GM23338 (cell line): ENCODE data around the gene HKDC1.

ENCODE experiments used
- CREB1 ChIP-seq: fragments of 250-450 bp; sonication (Bioruptor Pico); IDR thresholded peaks from 2 replicates; pipeline ENCODE4 v1.5.0; 2020; ENCODE audit warnings: low read depth, mild to moderate bottlenecking, moderate library complexity
- EZH2 ChIP-seq: fragments of 200-600 bp; sonication (generic); IDR thresholded peaks from one replicate; pipeline ENCODE4 v1.8.0; 2017; ENCODE audit warnings: antibody characterized with exemption, mild to moderate bottlenecking, low read depth; ENCODE audit not compliant: unreplicated experiment
- EZH2phosphoT487 ChIP-seq: fragments of 200-600 bp; sonication (generic); IDR thresholded peaks from one replicate; pipeline ENCODE4 v1.8.1; 2018; ENCODE audit warnings: antibody characterized with exemption; ENCODE audit not compliant: unreplicated experiment
- TF ChIP-seq, protein P1 (sequence below), 2 experiments: fragments of 200-600 bp in 1 of 2; sonication (generic) in 1 of 2; conservative IDR thresholded peaks; 2 replicates each; pipeline versions ENCODE4 v1.5.1 to v1.6.1; 2016 to 2017; ENCODE audit warnings: antibody characterized with exemption in 2 of 2, low read depth in 2 of 2, mild to moderate bottlenecking in 2 of 2, moderate library complexity in 1 of 2
- TF ChIP-seq, protein P2 (sequence below): IDR thresholded peaks from one replicate; pipeline ENCODE4 v1.6.1; 2018; ENCODE audit warnings: antibody characterized with exemption; ENCODE audit not compliant: unreplicated experiment

DNA sequence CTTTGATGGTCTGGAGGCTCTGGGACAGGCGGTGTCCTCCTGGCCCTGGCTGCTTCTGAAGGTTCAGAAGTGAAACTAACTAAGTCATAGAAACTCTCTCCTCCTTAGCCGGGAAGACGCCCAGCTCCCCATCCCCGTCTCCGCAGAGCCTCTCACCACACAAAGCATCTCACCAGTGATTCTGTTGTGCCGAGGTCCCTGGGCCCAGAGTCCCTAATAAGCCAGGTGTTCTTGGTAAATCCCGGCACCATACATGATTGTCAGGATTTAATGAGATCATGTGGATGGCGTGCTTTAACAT lies 9.4 kb downstream of the HKDC1 start:
- TF ChIP-seq, protein P1, sequence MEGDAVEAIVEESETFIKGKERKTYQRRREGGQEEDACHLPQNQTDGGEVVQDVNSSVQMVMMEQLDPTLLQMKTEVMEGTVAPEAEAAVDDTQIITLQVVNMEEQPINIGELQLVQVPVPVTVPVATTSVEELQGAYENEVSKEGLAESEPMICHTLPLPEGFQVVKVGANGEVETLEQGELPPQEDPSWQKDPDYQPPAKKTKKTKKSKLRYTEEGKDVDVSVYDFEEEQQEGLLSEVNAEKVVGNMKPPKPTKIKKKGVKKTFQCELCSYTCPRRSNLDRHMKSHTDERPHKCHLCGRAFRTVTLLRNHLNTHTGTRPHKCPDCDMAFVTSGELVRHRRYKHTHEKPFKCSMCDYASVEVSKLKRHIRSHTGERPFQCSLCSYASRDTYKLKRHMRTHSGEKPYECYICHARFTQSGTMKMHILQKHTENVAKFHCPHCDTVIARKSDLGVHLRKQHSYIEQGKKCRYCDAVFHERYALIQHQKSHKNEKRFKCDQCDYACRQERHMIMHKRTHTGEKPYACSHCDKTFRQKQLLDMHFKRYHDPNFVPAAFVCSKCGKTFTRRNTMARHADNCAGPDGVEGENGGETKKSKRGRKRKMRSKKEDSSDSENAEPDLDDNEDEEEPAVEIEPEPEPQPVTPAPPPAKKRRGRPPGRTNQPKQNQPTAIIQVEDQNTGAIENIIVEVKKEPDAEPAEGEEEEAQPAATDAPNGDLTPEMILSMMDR (conservative IDR thresholded peaks at IDR 0.05; ENCODE audit: low read depth in 2 of 2), result no peak
- TF ChIP-seq CREB1 (CRISPR knock-in tag) (no peak), EZH2 (no peak), EZH2phosphoT487 (no peak)
- TF ChIP-seq, protein P2, sequence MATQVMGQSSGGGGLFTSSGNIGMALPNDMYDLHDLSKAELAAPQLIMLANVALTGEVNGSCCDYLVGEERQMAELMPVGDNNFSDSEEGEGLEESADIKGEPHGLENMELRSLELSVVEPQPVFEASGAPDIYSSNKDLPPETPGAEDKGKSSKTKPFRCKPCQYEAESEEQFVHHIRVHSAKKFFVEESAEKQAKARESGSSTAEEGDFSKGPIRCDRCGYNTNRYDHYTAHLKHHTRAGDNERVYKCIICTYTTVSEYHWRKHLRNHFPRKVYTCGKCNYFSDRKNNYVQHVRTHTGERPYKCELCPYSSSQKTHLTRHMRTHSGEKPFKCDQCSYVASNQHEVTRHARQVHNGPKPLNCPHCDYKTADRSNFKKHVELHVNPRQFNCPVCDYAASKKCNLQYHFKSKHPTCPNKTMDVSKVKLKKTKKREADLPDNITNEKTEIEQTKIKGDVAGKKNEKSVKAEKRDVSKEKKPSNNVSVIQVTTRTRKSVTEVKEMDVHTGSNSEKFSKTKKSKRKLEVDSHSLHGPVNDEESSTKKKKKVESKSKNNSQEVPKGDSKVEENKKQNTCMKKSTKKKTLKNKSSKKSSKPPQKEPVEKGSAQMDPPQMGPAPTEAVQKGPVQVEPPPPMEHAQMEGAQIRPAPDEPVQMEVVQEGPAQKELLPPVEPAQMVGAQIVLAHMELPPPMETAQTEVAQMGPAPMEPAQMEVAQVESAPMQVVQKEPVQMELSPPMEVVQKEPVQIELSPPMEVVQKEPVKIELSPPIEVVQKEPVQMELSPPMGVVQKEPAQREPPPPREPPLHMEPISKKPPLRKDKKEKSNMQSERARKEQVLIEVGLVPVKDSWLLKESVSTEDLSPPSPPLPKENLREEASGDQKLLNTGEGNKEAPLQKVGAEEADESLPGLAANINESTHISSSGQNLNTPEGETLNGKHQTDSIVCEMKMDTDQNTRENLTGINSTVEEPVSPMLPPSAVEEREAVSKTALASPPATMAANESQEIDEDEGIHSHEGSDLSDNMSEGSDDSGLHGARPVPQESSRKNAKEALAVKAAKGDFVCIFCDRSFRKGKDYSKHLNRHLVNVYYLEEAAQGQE, result no peak
